Measurements from ENCODE around the gene DIPK1A. TPM values are rescaled to one million over a fixed set of nuclear protein-coding genes. Genes with fewer than 3 reads are reported as not detected.

DIPK1A gene
- total RNA-seq, 1 donor = 29.0 TPM

- no peak for DNase-seq (ENCODE audit: insufficient read length, low spot score, missing footprints)
- no peaks in the 10 kb centered on the region for H3K27me3 ChIP-seq (ENCODE audit: insufficient read depth, low read length)
- peaks cover 8% of the 10 kb centered on the region for H3K4me1 ChIP-seq (ENCODE audit: insufficient read depth, low read length)
- no peaks in the 10 kb centered on the region for H3K9me3 ChIP-seq (ENCODE audit: low read depth, low read length)
- no peaks in the 10 kb centered on the region for H3K36me3 ChIP-seq (ENCODE audit: insufficient read depth, low read length)
- peaks cover 27% of the 10 kb centered on the region for H3K79me2 ChIP-seq (ENCODE audit: insufficient read depth, low read length)
- no peak overlapping the region for H3K27ac ChIP-seq (ENCODE audit: low read depth, low read length)
- H3K4me2 ChIP-seq (ENCODE audit: insufficient read depth, low read length) = no peak overlapping the region
- no peak for TF ChIP-seq CTCF (IDR thresholded peaks at IDR 0.05; ENCODE audit: extremely low read depth, low read depth, low read length)
- no peak overlapping the region for H2AFZ ChIP-seq (ENCODE audit: low read length)
- H4K20me1 ChIP-seq (ENCODE audit: insufficient read depth, low read length) = no peaks in the 10 kb centered on the region
- no peak overlapping the region for H3K4me3 ChIP-seq (ENCODE audit: insufficient read depth, low read length)
Observed at GRCh38 chr1:92956254-92957029, 4.8 kb downstream of the DIPK1A start.

- Histone ChIP-seq H3K4me1 (ENCODE audit: insufficient read depth, low read length) (peaks cover 23% of the 10 kb centered on the region), H3K79me2 (ENCODE audit: insufficient read depth, low read length) (peaks cover 27% of the 10 kb centered on the region), H3K9me3 (ENCODE audit: low read depth, low read length) (no peaks in the 10 kb centered on the region), H4K20me1 (ENCODE audit: insufficient read depth, low read length) (no peaks in the 10 kb centered on the region), H3K4me3 (ENCODE audit: insufficient read depth, low read length) (no peak overlapping the region), H3K27me3 (ENCODE audit: insufficient read depth, low read length) (no peaks in the 10 kb centered on the region), H3K36me3 (ENCODE audit: insufficient read depth, low read length) (no peaks in the 10 kb centered on the region), H3K4me2 (ENCODE audit: insufficient read depth, low read length) (no peak overlapping the region), H2AFZ (ENCODE audit: low read length) (no peak overlapping the region), H3K27ac (ENCODE audit: low read depth, low read length) (no peak overlapping the region)
- no peak for DNase-seq (ENCODE audit: insufficient read length, low spot score, missing footprints)
- TF ChIP-seq CTCF (IDR thresholded peaks at IDR 0.05; ENCODE audit: extremely low read depth, low read depth, low read length) = no peak
Observed at GRCh38 chr1:92953491-92953890, 7.8 kb downstream of the DIPK1A start.

- Histone ChIP-seq H3K4me3 (ENCODE audit: insufficient read depth, low read length) (no peak overlapping the region), H2AFZ (ENCODE audit: low read length) (no peak overlapping the region), H3K27ac (ENCODE audit: low read depth, low read length) (no peak overlapping the region), H3K27me3 (ENCODE audit: insufficient read depth, low read length) (no peaks in the 10 kb centered on the region), H3K4me2 (ENCODE audit: insufficient read depth, low read length) (no peak overlapping the region), H3K9me3 (ENCODE audit: low read depth, low read length) (no peaks in the 10 kb centered on the region), H3K79me2 (ENCODE audit: insufficient read depth, low read length) (peaks cover 27% of the 10 kb centered on the region), H4K20me1 (ENCODE audit: insufficient read depth, low read length) (no peaks in the 10 kb centered on the region), H3K4me1 (ENCODE audit: insufficient read depth, low read length) (peaks cover 23% of the 10 kb centered on the region), H3K36me3 (ENCODE audit: insufficient read depth, low read length) (no peaks in the 10 kb centered on the region)
- no peak for TF ChIP-seq CTCF (IDR thresholded peaks at IDR 0.05; ENCODE audit: extremely low read depth, low read depth, low read length)
- DNase-seq (ENCODE audit: insufficient read length, low spot score, missing footprints) = no peak
Observed at GRCh38 chr1:92952714-92953113, 8.5 kb downstream of the DIPK1A start.

GRCh38 chr1:92951141-92951582, 10.1 kb downstream of the DIPK1A start:
- peak overlapping the region; percentile 84 for H3K27ac ChIP-seq (ENCODE audit: low read depth, low read length)
- peak overlapping the region; percentile 58 for H2AFZ ChIP-seq (ENCODE audit: low read length)

More at GRCh38 chr1:92951141-92951582, 10.1 kb downstream of the DIPK1A start:
- Histone ChIP-seq H3K4me3 (ENCODE audit: insufficient read depth, low read length) (peak overlapping the region; percentile 17), H3K4me1 (ENCODE audit: insufficient read depth, low read length) (peaks cover 23% of the 10 kb centered on the region), H3K9me3 (ENCODE audit: low read depth, low read length) (no peaks in the 10 kb centered on the region), H3K36me3 (ENCODE audit: insufficient read depth, low read length) (no peaks in the 10 kb centered on the region), H3K27me3 (ENCODE audit: insufficient read depth, low read length) (no peaks in the 10 kb centered on the region), H4K20me1 (ENCODE audit: insufficient read depth, low read length) (no peaks in the 10 kb centered on the region), H3K79me2 (ENCODE audit: insufficient read depth, low read length) (peaks cover 25% of the 10 kb centered on the region), H3K4me2 (ENCODE audit: insufficient read depth, low read length) (peak overlapping the region; percentile 65)
- no peak for DNase-seq (ENCODE audit: insufficient read length, low spot score, missing footprints)
- no peak for TF ChIP-seq CTCF (IDR thresholded peaks at IDR 0.05; ENCODE audit: extremely low read depth, low read depth, low read length)
